IPS-20b (cell line): Measurements from ENCODE around the gene MYO10.
"Not testable (repeated sequence)": the region's sequence is repeated elsewhere in the genome, so short reads cannot be mapped to it uniquely, and the experiment has no call there.

Experiments
- H3K27ac ChIP-seq: one replicate; pipeline ENCODE4 v1.5.1; 2013; ENCODE audit warnings: low read length
- H3K27me3 ChIP-seq: 2 replicates; pipeline ENCODE4 v1.6.1; 2013; ENCODE audit warnings: mild to moderate bottlenecking, low read length, inconsistent platforms; ENCODE audit not compliant: insufficient read depth
- H3K36me3 ChIP-seq: 2 replicates; pipeline ENCODE4 v1.6.1; 2013; ENCODE audit warnings: low read depth, mild to moderate bottlenecking, inconsistent platforms, low read length, moderate library complexity; ENCODE audit not compliant: insufficient read depth
- H3K4me1 ChIP-seq: 2 replicates; pipeline ENCODE4 v1.6.1; 2013; ENCODE audit warnings: mild to moderate bottlenecking, control low read depth, inconsistent platforms, low read length, moderate library complexity; ENCODE audit not compliant: insufficient read depth
- H3K4me3 ChIP-seq: 2 replicates; pipeline ENCODE4 v1.5.1; 2013; ENCODE audit warnings: mild to moderate bottlenecking, low read length, inconsistent platforms
- H3K9ac ChIP-seq: 2 replicates; pipeline ENCODE4 v1.6.1; 2013; ENCODE audit warnings: low read depth, mild to moderate bottlenecking, inconsistent platforms, low read length, moderate library complexity
- H3K9me3 ChIP-seq: 2 replicates; pipeline ENCODE4 v1.6.1; 2013; ENCODE audit warnings: mild to moderate bottlenecking, low read depth, low read length, inconsistent platforms; ENCODE audit not compliant: insufficient read depth

The MYO10 gene

GRCh38 chr5:16759147-16759773 is 176.8 kb downstream of the MYO10 start:
- Histone ChIP-seq H3K4me3 (no peak overlapping the region), H3K9me3 (no peaks in the 10 kb centered on the region), H3K27ac (no peak overlapping the region), H3K36me3 (peaks cover 68% of the 10 kb centered on the region), H3K9ac (no peak overlapping the region), H3K27me3 (no peaks in the 10 kb centered on the region), H3K4me1 (peaks cover 6% of the 10 kb centered on the region; the same call in 1 of the 2 replicates)

GRCh38 chr5:16757989-16758501 is 178.0 kb downstream of the MYO10 start:
- no peak overlapping the region for H3K27ac ChIP-seq
- no peaks in the 10 kb centered on the region for H3K27me3 ChIP-seq
- H3K9ac ChIP-seq, result no peak overlapping the region
- no peak overlapping the region for H3K4me3 ChIP-seq
- peaks cover 7% of the 10 kb centered on the region; the same call in 1 of the 2 replicates for H3K4me1 ChIP-seq
- no peaks in the 10 kb centered on the region for H3K9me3 ChIP-seq
- peaks cover 56% of the 10 kb centered on the region for H3K36me3 ChIP-seq

- peaks cover 51% of the 10 kb centered on the region for H3K36me3 ChIP-seq
- H3K4me3 ChIP-seq, H3K27ac ChIP-seq, H3K9me3 ChIP-seq, H3K9ac ChIP-seq, H3K27me3 ChIP-seq, H3K4me1 ChIP-seq: not testable (repeated sequence)
Observed at GRCh38 chr5:16757577-16757976, 178.5 kb downstream of the MYO10 start.

GRCh38 chr5:16757146-16757545 is 178.9 kb downstream of the MYO10 start:
- no peak overlapping the region for H3K9ac ChIP-seq
- H3K4me1 ChIP-seq, result peaks cover 7% of the 10 kb centered on the region; the same call in 1 of the 2 replicates
- no peak overlapping the region for H3K4me3 ChIP-seq
- no peak overlapping the region for H3K27ac ChIP-seq
- no peaks in the 10 kb centered on the region for H3K27me3 ChIP-seq
- H3K9me3 ChIP-seq, result no peaks in the 10 kb centered on the region
- H3K36me3 ChIP-seq, result peaks cover 47% of the 10 kb centered on the region

GRCh38 chr5:16756692-16757091 is 179.4 kb downstream of the MYO10 start:
- no peaks in the 10 kb centered on the region for H3K9me3 ChIP-seq
- H3K4me1 ChIP-seq, result peaks cover 10% of the 10 kb centered on the region; the same call in 1 of the 2 replicates
- peaks cover 42% of the 10 kb centered on the region for H3K36me3 ChIP-seq
- H3K4me3 ChIP-seq, result no peak overlapping the region
- H3K27ac ChIP-seq, result no peak overlapping the region
- no peaks in the 10 kb centered on the region for H3K27me3 ChIP-seq
- H3K9ac ChIP-seq, result no peak overlapping the region

GRCh38 chr5:16755641-16756040 is 180.4 kb downstream of the MYO10 start:
- no peaks in the 10 kb centered on the region for H3K9me3 ChIP-seq
- no peaks in the 10 kb centered on the region for H3K27me3 ChIP-seq
- peaks cover 33% of the 10 kb centered on the region for H3K36me3 ChIP-seq
- H3K27ac ChIP-seq, result no peak overlapping the region
- H3K4me1 ChIP-seq, result peaks cover 14% of the 10 kb centered on the region; the same call in 1 of the 2 replicates
- no peak overlapping the region for H3K4me3 ChIP-seq
- no peak overlapping the region for H3K9ac ChIP-seq

- H3K9me3 ChIP-seq, result no peaks in the 10 kb centered on the region
- no peak overlapping the region for H3K4me3 ChIP-seq
- H3K4me1 ChIP-seq, result peaks cover 14% of the 10 kb centered on the region; the same call in 1 of the 2 replicates
- H3K9ac ChIP-seq, result peak overlapping the region; percentile 25; the same call in 1 of the 2 replicates
- H3K36me3 ChIP-seq, result peaks cover 26% of the 10 kb centered on the region
- H3K27me3 ChIP-seq, result no peaks in the 10 kb centered on the region
- H3K27ac ChIP-seq, result peak overlapping the region; percentile 3
Observed at GRCh38 chr5:16754601-16755000, 181.5 kb downstream of the MYO10 start.

GRCh38 chr5:16754086-16754485 is 182.0 kb downstream of the MYO10 start:
- peaks cover 20% of the 10 kb centered on the region for H3K36me3 ChIP-seq
- peak overlapping the region; percentile 3 for H3K27ac ChIP-seq
- peak overlapping the region; percentile 25; the same call in 1 of the 2 replicates for H3K9ac ChIP-seq

GRCh38 chr5:16750445-16750844 is 185.6 kb downstream of the MYO10 start:
- Histone ChIP-seq H3K4me3 (no peak overlapping the region), H3K9ac (no peak overlapping the region), H3K27me3 (no peaks in the 10 kb centered on the region), H3K27ac (no peak overlapping the region), H3K36me3 (no peaks in the 10 kb centered on the region; the same call in 1 of the 2 replicates), H3K4me1 (peaks cover 14% of the 10 kb centered on the region; the same call in 1 of the 2 replicates), H3K9me3 (no peaks in the 10 kb centered on the region)

More at GRCh38 chr5:16754086-16754485, 182.0 kb downstream of the MYO10 start:
- no peak overlapping the region for H3K4me3 ChIP-seq
- no peaks in the 10 kb centered on the region for H3K27me3 ChIP-seq
- peaks cover 14% of the 10 kb centered on the region; the same call in 1 of the 2 replicates for H3K4me1 ChIP-seq
- no peaks in the 10 kb centered on the region for H3K9me3 ChIP-seq

- Histone ChIP-seq H3K36me3 (no peaks in the 10 kb centered on the region; the same call in 1 of the 2 replicates), H3K27ac (no peak overlapping the region)
Observed at GRCh38 chr5:16749626-16750025, 186.5 kb downstream of the MYO10 start.

GRCh38 chr5:16744164-16744880 is 191.8 kb downstream of the MYO10 start:
- Histone ChIP-seq H3K4me3 (no peak overlapping the region), H3K9ac (no peak overlapping the region), H3K9me3 (no peaks in the 10 kb centered on the region), H3K36me3 (no peaks in the 10 kb centered on the region; the same call in 1 of the 2 replicates), H3K27me3 (no peaks in the 10 kb centered on the region), H3K4me1 (peaks cover 11% of the 10 kb centered on the region; the same call in 1 of the 2 replicates), H3K27ac (no peak overlapping the region)

More at GRCh38 chr5:16749626-16750025, 186.5 kb downstream of the MYO10 start:
- no peaks in the 10 kb centered on the region for H3K27me3 ChIP-seq
- H3K4me1 ChIP-seq, result peaks cover 12% of the 10 kb centered on the region; the same call in 1 of the 2 replicates
- no peak overlapping the region for H3K9ac ChIP-seq
- H3K9me3 ChIP-seq, result no peaks in the 10 kb centered on the region
- H3K4me3 ChIP-seq, result no peak overlapping the region
